Measurements from ENCODE around the gene SNX8. TPM values are rescaled to one million over a fixed set of nuclear protein-coding genes. Genes with fewer than 3 reads are reported as not detected.

Gene SNX8
- total and polyA plus RNA-seq, 4 donors = 8.7 to 20.8 (median 14.8) TPM

- no peak overlapping the region for H3K9ac ChIP-seq (ENCODE audit: low read depth in 1 of 2, low read length in 2 of 2)
- H3K27ac ChIP-seq (ENCODE audit: low read depth in 1 of 2, low read length in 2 of 2) = no peak overlapping the region
- H3K36me3 ChIP-seq (ENCODE audit: control insufficient read depth in 4 of 4, insufficient read depth in 3 of 4, low read depth in 1 of 4, low read length in 3 of 4) = peaks cover 1 to 41% (median 13%) of the 10 kb centered on the region in 4 donors
- H3K27me3 ChIP-seq (ENCODE audit: control insufficient read depth in 4 of 4, insufficient read depth in 4 of 4, low read length in 3 of 4) = no peaks in the 10 kb centered on the region
- no peak overlapping the region for H3K4me3 ChIP-seq (ENCODE audit: low read depth in 1 of 3, low read length in 3 of 3)
- no peaks in the 10 kb centered on the region for H3K4me1 ChIP-seq (ENCODE audit: control insufficient read depth in 4 of 4, insufficient read depth in 4 of 4, low read length in 3 of 4)
- DNase-seq (ENCODE audit: low spot score) = peak; percentile 75
- H3K9me3 ChIP-seq (ENCODE audit: control insufficient read depth in 4 of 4, low read length in 3 of 4) = no peaks in the 10 kb centered on the region
- 67% methylated on average over 21 of the region's 21 CpGs for WGBS
- TF ChIP-seq HNF4A (conservative IDR thresholded peaks at IDR 0.05) (no peak), JUND (IDR thresholded peaks at IDR 0.05) (no peak), RXRA (IDR thresholded peaks at IDR 0.05) (no peak), CTCF (IDR thresholded peaks at IDR 0.05; ENCODE audit: low read depth, low read length, missing input control) (peak; percentile 62), GABPA (IDR thresholded peaks at IDR 0.05 in 1 of 2, conservative IDR thresholded peaks at IDR 0.05 in 1 of 2) (no peak), FOXA2 (IDR thresholded peaks at IDR 0.05) (no peak), RAD21 (IDR thresholded peaks at IDR 0.05) (peak; percentile 79 to 90), HNF4G (IDR thresholded peaks at IDR 0.05) (no peak), REST (IDR thresholded peaks at IDR 0.05) (no peak), EGR1 (IDR thresholded peaks at IDR 0.05; ENCODE audit: low read depth in 2 of 2) (no peak), ZBTB33 (IDR thresholded peaks at IDR 0.05) (no peak)
Measured at GRCh38 chr7:2209146-2209960, 104.9 kb downstream of the SNX8 start.

- Histone ChIP-seq H3K9me3 (ENCODE audit: control insufficient read depth in 4 of 4, low read length in 3 of 4) (no peaks in the 10 kb centered on the region), H3K27ac (ENCODE audit: low read depth in 1 of 2, low read length in 2 of 2) (no peak overlapping the region), H3K4me1 (ENCODE audit: control insufficient read depth in 4 of 4, insufficient read depth in 4 of 4, low read length in 3 of 4) (no peaks in the 10 kb centered on the region), H3K36me3 (ENCODE audit: control insufficient read depth in 4 of 4, insufficient read depth in 3 of 4, low read depth in 1 of 4, low read length in 3 of 4) (peaks cover 0 to 37% (median 12%) of the 10 kb centered on the region in 4 donors), H3K4me3 (ENCODE audit: low read depth in 1 of 3, low read length in 3 of 3) (no peak overlapping the region), H3K9ac (ENCODE audit: low read depth in 1 of 2, low read length in 2 of 2) (no peak overlapping the region), H3K27me3 (ENCODE audit: control insufficient read depth in 4 of 4, insufficient read depth in 4 of 4, low read length in 3 of 4) (no peaks in the 10 kb centered on the region)
- WGBS = 94% methylated on average over 16 of the region's 16 CpGs
- no peak for DNase-seq (ENCODE audit: low spot score)
- TF ChIP-seq HNF4G (IDR thresholded peaks at IDR 0.05) (no peak), FOXA1 (IDR thresholded peaks at IDR 0.05) (no peak), FOXA2 (IDR thresholded peaks at IDR 0.05) (no peak), JUND (IDR thresholded peaks at IDR 0.05) (no peak), RXRA (IDR thresholded peaks at IDR 0.05) (no peak), SP1 (IDR thresholded peaks at IDR 0.05) (no peak), YY1 (IDR thresholded peaks at IDR 0.05) (no peak), CTCF (IDR thresholded peaks at IDR 0.05; ENCODE audit: low read depth, low read length, missing input control) (no peak), HNF4A (conservative IDR thresholded peaks at IDR 0.05) (no peak), MAX (IDR thresholded peaks at IDR 0.05) (no peak), GABPA (IDR thresholded peaks at IDR 0.05 in 1 of 2, conservative IDR thresholded peaks at IDR 0.05 in 1 of 2) (no peak), EGR1 (IDR thresholded peaks at IDR 0.05; ENCODE audit: low read depth in 2 of 2) (no peak)
Measured at GRCh38 chr7:2208712-2209111, 105.5 kb downstream of the SNX8 start.

All from liver (tissue), 9 donors.